KOPT-K1 (cell line): ENCODE results near the gene AIG1.
"Not testable (repeated sequence)": the region's sequence is repeated elsewhere in the genome, so short reads cannot be mapped to it uniquely, and the experiment has no call there.

ENCODE experiments used
- H3K27ac ChIP-seq: fragments of 200-600 bp; sonication (generic); 2 replicates; pipeline ENCODE4 v1.5.1; 2016; ENCODE audit warnings: antibody characterized with exemption, mild to moderate bottlenecking, low read depth, low read length; ENCODE audit not compliant: poor library complexity, severe bottlenecking
- H3K36me3 ChIP-seq: fragments of 200-600 bp; sonication (generic); 2 replicates; pipeline ENCODE4 v1.5.1; 2017; ENCODE audit warnings: antibody characterized with exemption, mild to moderate bottlenecking, low read length, moderate library complexity; ENCODE audit not compliant: insufficient read depth
- H3K9me3 ChIP-seq: fragments of 200-600 bp; sonication (generic); 2 replicates; pipeline ENCODE4 v1.5.1; 2017; ENCODE audit warnings: antibody characterized with exemption, low read length, mild to moderate bottlenecking; ENCODE audit not compliant: insufficient read depth, poor library complexity, severe bottlenecking

The AIG1 gene, protein sequence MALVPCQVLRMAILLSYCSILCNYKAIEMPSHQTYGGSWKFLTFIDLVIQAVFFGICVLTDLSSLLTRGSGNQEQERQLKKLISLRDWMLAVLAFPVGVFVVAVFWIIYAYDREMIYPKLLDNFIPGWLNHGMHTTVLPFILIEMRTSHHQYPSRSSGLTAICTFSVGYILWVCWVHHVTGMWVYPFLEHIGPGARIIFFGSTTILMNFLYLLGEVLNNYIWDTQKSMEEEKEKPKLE

DNA sequence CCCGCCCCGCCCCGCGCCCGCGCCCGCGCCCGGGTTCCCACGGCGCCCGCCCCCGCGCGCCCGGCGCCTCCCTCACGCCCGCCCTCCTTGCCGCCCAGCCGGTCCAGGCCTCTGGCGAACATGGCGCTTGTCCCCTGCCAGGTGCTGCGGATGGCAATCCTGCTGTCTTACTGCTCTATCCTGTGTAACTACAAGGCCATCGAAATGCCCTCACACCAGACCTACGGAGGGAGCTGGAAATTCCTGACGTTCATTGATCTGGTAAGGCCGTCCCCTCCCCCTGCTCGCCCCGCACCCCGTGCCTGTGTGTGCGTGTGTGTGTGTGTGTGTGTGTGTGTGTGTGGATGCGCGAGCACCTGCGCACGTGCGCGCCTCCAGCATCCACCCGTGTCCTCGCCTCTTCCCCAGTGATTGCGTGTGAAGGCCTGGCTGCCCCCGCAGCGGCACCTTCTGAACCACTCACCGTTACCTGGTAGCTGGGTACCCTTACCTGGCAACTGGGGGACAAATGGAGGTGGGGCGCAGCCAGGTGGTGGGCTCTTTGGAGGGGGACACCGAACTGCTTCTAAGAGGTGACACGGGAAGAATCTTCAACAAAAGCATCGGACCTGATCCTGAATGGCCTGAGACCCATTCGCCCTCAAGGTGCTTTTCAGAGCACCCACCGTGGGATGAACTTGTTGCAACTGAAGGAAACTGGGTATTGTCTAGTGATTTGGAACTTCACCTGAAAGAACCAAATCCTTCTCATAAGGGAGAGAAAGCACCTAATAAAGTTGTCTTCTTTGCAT is at the start of gene AIG1:
Gene AIG1, plus strand, starts transcription at position 84 of the 791 bp plus-strand sequence. Its CDS starts 37 bp downstream, at position 121.
- no peaks in the 10 kb centered on the region for H3K9me3 ChIP-seq
- H3K36me3 ChIP-seq, result no peaks in the 10 kb centered on the region
- H3K27ac ChIP-seq, result peak within 1 kb of the TSS; percentile 60

DNA sequence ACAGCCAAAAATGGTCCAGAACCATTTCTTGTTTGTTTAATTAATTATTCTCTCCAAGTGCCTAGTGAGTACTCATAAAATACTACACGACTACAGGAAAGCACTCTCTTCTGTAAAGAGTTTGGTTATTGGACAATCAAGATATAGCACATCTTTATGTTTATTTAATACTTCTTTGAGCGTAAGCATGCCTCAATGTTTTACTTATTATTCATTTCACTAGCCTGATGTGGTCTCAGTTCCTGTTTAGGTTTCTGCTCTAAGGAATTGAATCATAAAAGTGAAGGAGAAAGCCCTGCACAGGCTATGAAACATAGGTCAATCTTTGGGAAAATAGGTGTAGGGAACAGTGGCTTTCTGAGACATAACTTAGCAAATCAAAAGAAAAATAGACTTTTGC is 45.9 kb upstream of the AIG1 start:
- Histone ChIP-seq H3K9me3 (no peaks in the 10 kb centered on the region), H3K27ac (no peak overlapping the region), H3K36me3 (no peaks in the 10 kb centered on the region)

- H3K27ac ChIP-seq, result no peak overlapping the region
- no peaks in the 10 kb centered on the region for H3K36me3 ChIP-seq
- H3K9me3 ChIP-seq, result no peaks in the 10 kb centered on the region
These were observed 45.4 kb upstream of the AIG1 start for GRCh38 chr6:143015300-143015706.

- Histone ChIP-seq H3K27ac (no peak overlapping the region), H3K36me3 (no peaks in the 10 kb centered on the region), H3K9me3 (no peaks in the 10 kb centered on the region)
These were observed 41.7 kb upstream of the AIG1 start for GRCh38 chr6:143018955-143019354.

- not testable (repeated sequence) for H3K27ac ChIP-seq, H3K9me3 ChIP-seq, H3K36me3 ChIP-seq
These were observed 39.8 kb upstream of the AIG1 start for GRCh38 chr6:143020862-143021261.

DNA sequence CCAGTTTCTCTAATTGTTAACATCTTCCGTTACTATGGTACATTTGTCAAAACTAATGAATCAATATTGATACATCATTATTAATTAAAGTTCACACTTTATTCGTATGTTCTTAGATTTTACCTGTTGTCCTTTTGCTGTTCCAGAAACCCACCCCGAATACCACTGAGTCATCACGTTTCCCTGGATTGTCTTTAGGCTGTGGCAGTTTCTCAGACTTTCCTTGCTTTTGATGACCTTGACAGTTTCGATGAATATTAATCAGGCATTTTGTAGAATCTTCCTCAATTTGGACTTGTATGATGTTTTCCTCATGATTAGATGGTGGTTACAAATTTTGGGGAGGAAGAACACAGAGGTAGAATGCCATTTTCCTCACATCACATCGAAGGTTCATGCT is 39.1 kb upstream of the AIG1 start:
- H3K36me3 ChIP-seq, result no peaks in the 10 kb centered on the region
- no peak overlapping the region for H3K27ac ChIP-seq
- no peaks in the 10 kb centered on the region for H3K9me3 ChIP-seq

DNA sequence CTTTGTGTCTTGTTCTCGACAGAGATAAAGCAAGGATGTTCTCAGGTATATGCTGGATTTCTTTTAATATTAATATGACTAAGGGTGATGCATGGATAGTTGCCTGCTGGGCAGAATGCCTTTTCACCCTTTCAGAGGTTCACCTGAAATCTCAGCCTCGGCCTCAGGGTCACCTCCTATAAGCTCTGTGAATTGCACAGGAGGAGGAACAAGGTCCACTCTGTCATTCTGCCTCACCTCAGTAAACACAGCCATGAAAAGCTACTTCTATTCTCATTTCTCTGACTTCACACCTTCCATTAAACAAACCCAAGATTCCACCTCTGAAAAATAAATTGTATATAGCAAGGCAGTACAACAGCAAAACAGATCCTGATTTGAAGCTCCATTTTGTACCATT is 38.1 kb upstream of the AIG1 start:
- Histone ChIP-seq H3K9me3 (no peaks in the 10 kb centered on the region), H3K27ac (no peak overlapping the region)

GRCh38 chr6:143023695-143024094 is 37.0 kb upstream of the AIG1 start:
- Histone ChIP-seq H3K36me3 (no peaks in the 10 kb centered on the region), H3K27ac (no peak overlapping the region), H3K9me3 (no peaks in the 10 kb centered on the region)

More for the DNA sequence above, 38.1 kb upstream of the AIG1 start:
- no peaks in the 10 kb centered on the region for H3K36me3 ChIP-seq

GRCh38 chr6:143024977-143025376 is 35.7 kb upstream of the AIG1 start:
- Histone ChIP-seq H3K9me3 (no peaks in the 10 kb centered on the region), H3K27ac (no peak overlapping the region), H3K36me3 (no peaks in the 10 kb centered on the region)

- Histone ChIP-seq H3K36me3 (no peaks in the 10 kb centered on the region), H3K9me3 (no peaks in the 10 kb centered on the region)
These were observed 33.8 kb upstream of the AIG1 start for GRCh38 chr6:143026696-143027449.

DNA sequence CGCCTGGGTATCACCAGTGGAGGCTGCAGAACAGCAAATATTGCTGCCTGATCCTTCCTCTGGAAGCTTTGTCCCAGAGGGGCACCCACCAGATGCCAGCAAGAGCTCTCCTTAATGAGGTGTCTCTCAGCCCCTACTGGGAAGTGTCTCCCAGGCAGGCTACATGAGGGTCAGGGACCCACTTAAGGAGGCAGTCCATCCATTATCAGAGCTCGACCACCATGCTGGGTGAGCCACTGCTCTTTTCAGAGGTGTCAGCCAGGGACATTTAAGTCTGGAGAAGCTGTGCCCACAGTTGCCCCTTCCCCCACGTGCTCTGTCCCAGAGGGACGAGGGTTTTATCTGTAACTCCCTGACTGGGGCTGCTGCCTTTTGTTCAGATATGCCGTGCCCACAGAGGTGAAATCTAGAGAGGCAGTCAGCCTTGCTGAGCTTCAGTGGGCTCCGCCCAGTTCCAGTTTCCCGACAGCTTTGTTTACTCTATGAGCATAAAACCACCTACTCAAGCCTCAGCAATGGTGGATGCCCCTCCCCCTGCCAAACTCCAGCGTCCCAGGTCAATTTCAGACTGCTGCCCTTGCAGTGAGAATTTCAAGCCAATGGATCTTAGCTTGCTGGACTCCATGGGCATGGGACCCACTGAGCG is 25.9 kb upstream of the AIG1 start:
- Histone ChIP-seq H3K27ac (no peak overlapping the region), H3K36me3 (no peaks in the 10 kb centered on the region), H3K9me3 (no peaks in the 10 kb centered on the region)

More at GRCh38 chr6:143026696-143027449, 33.8 kb upstream of the AIG1 start:
- no peak overlapping the region for H3K27ac ChIP-seq

DNA sequence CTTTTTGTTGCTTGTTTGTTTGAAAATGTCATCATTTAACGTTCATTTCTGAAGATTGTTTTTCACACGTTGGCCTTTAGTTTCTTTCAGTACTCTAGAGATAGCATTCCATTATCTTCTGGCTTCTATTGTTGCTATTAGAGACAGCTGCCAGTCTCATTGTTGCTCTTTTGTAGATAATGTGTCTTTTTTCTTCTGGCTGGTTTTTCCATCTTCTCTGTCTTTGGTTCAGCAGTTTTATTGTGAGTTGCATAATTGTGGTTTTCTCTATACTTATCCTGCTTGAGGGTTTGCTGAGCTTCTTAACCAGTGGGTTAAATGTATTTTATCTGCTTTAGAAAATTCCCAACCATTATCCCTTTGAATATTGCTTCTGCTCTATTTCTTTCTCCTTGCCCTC is 23.2 kb upstream of the AIG1 start:
- no peaks in the 10 kb centered on the region for H3K36me3 ChIP-seq
- H3K27ac ChIP-seq, result no peak overlapping the region
- no peaks in the 10 kb centered on the region for H3K9me3 ChIP-seq

GRCh38 chr6:143038833-143039232 is 21.9 kb upstream of the AIG1 start:
- Histone ChIP-seq H3K36me3 (no peaks in the 10 kb centered on the region), H3K9me3 (no peaks in the 10 kb centered on the region), H3K27ac (no peak overlapping the region)

DNA sequence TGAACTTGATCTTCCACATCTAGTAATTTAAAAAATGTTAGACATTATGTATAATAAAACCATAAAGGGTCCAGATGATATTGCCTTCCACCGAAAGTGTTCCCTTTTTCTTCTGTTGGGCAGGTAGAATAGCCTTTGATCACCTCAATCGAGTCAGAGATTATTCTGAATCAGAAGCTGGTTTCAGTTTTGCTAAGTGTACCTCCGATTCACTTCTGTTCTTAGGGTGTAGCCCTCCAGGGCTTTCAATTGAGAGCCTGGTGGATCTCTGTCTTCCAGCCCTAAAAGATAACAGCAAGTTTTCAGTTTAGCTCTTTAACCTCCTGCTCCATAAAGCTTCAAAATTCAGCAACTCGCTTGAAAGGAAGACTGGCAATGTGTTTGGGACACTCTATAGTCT is 21.1 kb upstream of the AIG1 start:
- no peaks in the 10 kb centered on the region for H3K36me3 ChIP-seq
- no peak overlapping the region for H3K27ac ChIP-seq
- H3K9me3 ChIP-seq, result no peaks in the 10 kb centered on the region

- Histone ChIP-seq H3K9me3 (no peaks in the 10 kb centered on the region), H3K36me3 (no peaks in the 10 kb centered on the region), H3K27ac (no peak overlapping the region)
These were observed 20.7 kb upstream of the AIG1 start for GRCh38 chr6:143040018-143040417.
